Endothelial cell of umbilical vein (primary cell): ENCODE data around the gene PROZ. TPM values are rescaled to one million over a fixed set of nuclear protein-coding genes. Genes with fewer than 3 reads are reported as not detected.
A peak's percentile ranks its signal among the peaks of the same experiment; 100 is the strongest.

Experiments used
- BruUV-seq: library from RNA; stranded (reverse); fragments of 400-500 nt; replicated peaks from 2 replicates; lab custom pipeline; 2021; lab: Mats Ljungman, UMichigan
- CTCF ChIA-PET: fragments of 300-600, 350-600 bp; sonication (Branson Sonifier 250); formaldehyde crosslinking; loops from one replicate; lab custom pipeline; 2021; ENCODE audit warnings: antibody characterized with exemption, inconsistent platforms; lab: Charles Lee
- POLR2A ChIA-PET: fragments of 300-600, 350-600 bp; sonication (Branson Sonifier 250); formaldehyde crosslinking; loops from one replicate; lab custom pipeline; 2021; ENCODE audit warnings: antibody characterized with exemption, inconsistent platforms; lab: Charles Lee
- DNase-seq: peaks from one replicate; pipeline ENCODE4 v3.0.0-alpha.2; 2011; ENCODE audit warnings: low read depth, low spot score
- FAIRE-seq: peaks from 2 replicates; lab custom pipeline; 2011; peaks lifted over from hg19 to GRCh38; lab: Jason Lieb, UNC
- H2AFZ ChIP-seq: 2 replicates; pipeline ENCODE4 v1.6.0; 2012; ENCODE audit warnings: low read depth, low read length, control low read depth, inconsistent platforms
- H3K27ac ChIP-seq: 2 replicates; pipeline ENCODE4 v1.5.1; 2011; ENCODE audit warnings: low read depth, mild to moderate bottlenecking, control low read depth, low read length, moderate library complexity; ENCODE audit not compliant: insufficient read depth
- H3K27me3 ChIP-seq, 2 experiments: 2 replicates each; pipeline versions ENCODE4 v1.6.0 to v1.6.1; 2011; ENCODE audit warnings: low read length in 2 of 2, mixed read lengths in 1 of 2; ENCODE audit not compliant: control insufficient read depth in 2 of 2, insufficient read depth in 2 of 2
- H3K36me3 ChIP-seq, 2 experiments: 2 replicates in 1 of 2; 3 replicates in 1 of 2; pipeline ENCODE4 v1.5.1; 2011; ENCODE audit warnings: low read length in 2 of 2, mild to moderate bottlenecking in 1 of 2, moderate library complexity in 1 of 2; ENCODE audit not compliant: control insufficient read depth in 2 of 2, insufficient read depth in 2 of 2; ENCODE audit errors: extremely low read depth in 1 of 2
- H3K4me1 ChIP-seq: 3 replicates; pipeline ENCODE4 v1.5.1; 2011; ENCODE audit warnings: mild to moderate bottlenecking, low read length; ENCODE audit not compliant: control insufficient read depth, insufficient read depth; ENCODE audit errors: extremely low read depth
- H3K4me2 ChIP-seq: 2 replicates; pipeline ENCODE4 v1.6.1; 2011; ENCODE audit warnings: low read length, control low read depth, mixed read lengths; ENCODE audit not compliant: insufficient read depth
- H3K4me3 ChIP-seq, 3 experiments: fragments of 200-600 bp in 1 of 3; sonication (generic), shearing (Covaris generic) in 1 of 3; replicated peaks in 1 of 3; 2 replicates each; pipeline ENCODE4 v1.5.1; 2011 to 2016; ENCODE audit warnings: control low read depth in 3 of 3, low read length in 3 of 3, mild to moderate bottlenecking in 2 of 3, inconsistent platforms in 1 of 3, low read depth in 1 of 3, moderate library complexity in 1 of 3; ENCODE audit not compliant: insufficient read depth in 1 of 3
- H3K79me2 ChIP-seq: 2 replicates; pipeline ENCODE4 v1.6.0; 2012; ENCODE audit warnings: low read length, inconsistent platforms; ENCODE audit not compliant: control insufficient read depth, insufficient read depth
- H3K9ac ChIP-seq: replicated peaks from 2 replicates; pipeline ENCODE3; 2011; ENCODE audit warnings: low read length, control low read depth; ENCODE audit not compliant: insufficient read depth; ENCODE audit errors: extremely low read depth
- H3K9me1 ChIP-seq: replicated peaks from 3 replicates; pipeline ENCODE4 v1.6.0; 2011; ENCODE audit warnings: mild to moderate bottlenecking, low read length; ENCODE audit not compliant: control insufficient read depth, insufficient read depth; ENCODE audit errors: extremely low read depth
- H3K9me3 ChIP-seq: replicated peaks from 2 replicates; pipeline ENCODE4 v1.5.1; 2012; ENCODE audit warnings: low read length, inconsistent platforms; ENCODE audit not compliant: control insufficient read depth, insufficient read depth
- H4K20me1 ChIP-seq: replicated peaks from 2 replicates; pipeline ENCODE3; 2011; ENCODE audit warnings: mild to moderate bottlenecking, low read length; ENCODE audit not compliant: control insufficient read depth, insufficient read depth; ENCODE audit errors: extremely low read depth
- EZH2 ChIP-seq: IDR thresholded peaks from 2 replicates; pipeline ENCODE4 v1.6.1; 2012; ENCODE audit warnings: borderline replicate concordance, low read depth, mild to moderate bottlenecking, moderate library complexity, low read length, inconsistent platforms; ENCODE audit not compliant: severe bottlenecking
- FOS ChIP-seq: IDR thresholded peaks from 2 replicates; pipeline ENCODE4 v1.6.1; 2011; ENCODE audit warnings: mild to moderate bottlenecking, low read length, moderate library complexity, borderline replicate concordance; ENCODE audit not compliant: insufficient read depth
- GATA2 ChIP-seq: IDR thresholded peaks from 2 replicates; pipeline ENCODE4 v1.7.0; 2011; ENCODE audit warnings: low read depth, mild to moderate bottlenecking, moderate library complexity, mixed read lengths, low read length; ENCODE audit not compliant: insufficient read length, insufficient read depth
- JUN ChIP-seq: IDR thresholded peaks from 2 replicates; pipeline ENCODE4 v1.6.1; 2011; ENCODE audit warnings: borderline replicate concordance, low read depth; ENCODE audit not compliant: insufficient read length, insufficient read depth
- MYC ChIP-seq: IDR thresholded peaks from one replicate; pipeline ENCODE4 v1.6.1; 2011; ENCODE audit warnings: mild to moderate bottlenecking, low read depth, low read length
- POLR2A ChIP-seq: IDR thresholded peaks from 2 replicates; pipeline ENCODE4 v1.6.1; 2012; ENCODE audit warnings: low read depth, mild to moderate bottlenecking, control low read depth, low read length
- POLR2AphosphoS5 ChIP-seq: IDR thresholded peaks from 2 replicates; pipeline ENCODE4 v1.6.1; 2012; ENCODE audit warnings: low read depth, mild to moderate bottlenecking, control low read depth, low read length, moderate library complexity; ENCODE audit not compliant: insufficient read depth
- dilution Hi-C: fragments of 300-500 bp; cut with MboI; formaldehyde crosslinking; loops from one replicate; pipeline ENCODE4 v1.15.0; 2019; ENCODE audit warnings: low sequenced_read_pairs; ENCODE audit not compliant: extremely low pct_ligation_motif_present
- intact Hi-C: fragments of 100-400 bp; cut with micrococcal nuclease; formaldehyde crosslinking; loops from one replicate; pipeline ENCODE4 v1.10.0; 2022
- polyA plus RNA-seq, 4 experiments: library from polyadenylated mRNA; depleted of rRNA in 3 of 4; stranded (reverse) in 3 of 4; unstranded in 1 of 4; fragments of >200 nt; gene quantifications; 2 replicates each; pipeline versions ENCODE4 v1.2.1 to v1.2.3, GENCODE V29; 2011 to 2012; ENCODE audit warnings: missing spikeins in 1 of 4
- total RNA-seq: library from RNA; stranded (reverse); gene quantifications from 2 replicates; pipeline ENCODE4 v1.2.3, GENCODE V29; 2021
- TF ChIP-seq, protein P1 (sequence below): IDR thresholded peaks from 2 replicates; pipeline ENCODE4 v1.6.1; 2011; ENCODE audit not compliant: insufficient read depth, insufficient read length

PROZ gene
- total and polyA plus RNA-seq, 2 donors (not counting 3 experiments of a cell fraction or from before 2014, with no cell fraction given) = not detected

GRCh38 chr13:113183450-113184129 is 25.1 kb downstream of the PROZ start:
- H3K36me3 ChIP-seq = peaks cover 14 to 21% of the 10 kb centered on the region in 2 experiments
- peak overlapping the region; percentile 41 for H3K27ac ChIP-seq
- FAIRE-seq (peak; percentile 72), DNase-seq (peak; percentile 48)
- H3K4me2 ChIP-seq = no peak overlapping the region
- peaks cover 47% of the 10 kb centered on the region for H3K4me1 ChIP-seq
- no TSS peak for BruUV-seq
- no peaks in the 10 kb centered on the region for H3K27me3 ChIP-seq
- no peaks in the 10 kb centered on the region for H4K20me1 ChIP-seq
- H3K79me2 ChIP-seq = peaks cover 19% of the 10 kb centered on the region
- H3K9me1 ChIP-seq = no peaks in the 10 kb centered on the region
- peak overlapping the region; percentile 2 for H3K9ac ChIP-seq
- TF ChIP-seq FOS (peak; percentile 24), POLR2AphosphoS5 (peak; percentile 52), EZH2 (no peak)
- H2AFZ ChIP-seq = no peak overlapping the region
- POLR2A ChIA-PET = no interaction called here
- intact Hi-C loops (no loop called here), dilution Hi-C loops (no loop called here)
- CTCF ChIA-PET = interaction anchor here (1.0 kb wide), 1 partner anchor 14 kb away, joined by 3 read pairs; no protein-coding TSS in a partner anchor
- no peak overlapping the region for H3K4me3 ChIP-seq
- H3K9me3 ChIP-seq = no peaks in the 10 kb centered on the region

DNA sequence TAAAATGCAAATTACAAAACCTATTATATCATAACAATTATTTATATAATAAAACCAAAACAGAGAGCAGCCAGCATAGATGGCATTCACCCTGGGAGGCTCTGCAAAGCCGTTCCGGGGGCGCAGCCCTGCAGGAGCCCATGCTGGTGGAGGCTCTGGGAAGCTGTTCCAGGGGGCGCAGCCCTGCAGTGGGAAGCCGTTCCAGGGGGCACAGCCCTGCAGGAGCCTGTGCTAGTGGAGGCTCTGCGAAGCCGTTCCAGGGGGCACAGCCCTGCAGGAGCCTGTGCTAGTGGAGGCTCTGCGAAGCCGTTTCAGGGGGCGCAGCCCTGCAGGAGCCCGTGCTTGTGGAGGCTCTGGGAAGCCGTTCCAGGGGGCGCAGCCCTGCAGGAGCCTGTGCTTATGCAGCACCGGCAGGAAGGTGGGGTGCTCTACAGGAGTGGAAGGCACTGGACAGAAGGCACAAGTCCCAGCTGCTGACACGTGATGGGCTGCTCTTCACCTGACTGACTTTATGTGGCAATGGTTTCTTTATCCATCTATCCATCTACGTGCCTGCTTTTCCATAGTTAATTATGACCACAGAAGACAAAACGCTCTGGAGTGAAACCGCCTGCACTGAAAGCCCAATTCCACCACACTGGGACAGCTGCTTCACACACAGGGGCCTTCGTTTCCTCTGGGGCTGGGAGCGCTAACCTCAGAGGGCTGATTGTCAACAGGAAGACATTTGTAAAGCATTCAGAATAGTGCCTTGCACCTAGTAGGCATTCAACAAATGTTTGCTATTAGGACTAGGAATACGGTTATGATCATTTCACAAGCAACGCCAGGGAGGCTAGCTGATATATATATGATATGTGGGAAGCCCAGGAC is 26.4 kb downstream of the PROZ start:
- no peaks in the 10 kb centered on the region for H4K20me1 ChIP-seq
- H3K9me3 ChIP-seq = no peaks in the 10 kb centered on the region
- DNase-seq = no peak
- TF ChIP-seq, protein P1, sequence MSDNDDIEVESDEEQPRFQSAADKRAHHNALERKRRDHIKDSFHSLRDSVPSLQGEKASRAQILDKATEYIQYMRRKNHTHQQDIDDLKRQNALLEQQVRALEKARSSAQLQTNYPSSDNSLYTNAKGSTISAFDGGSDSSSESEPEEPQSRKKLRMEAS = no peak
- TF ChIP-seq FOS = no peak
- no peak for TF ChIP-seq GATA2
- TF ChIP-seq MYC = no peak
- TF ChIP-seq JUN = no peak
- no peak for TF ChIP-seq EZH2
- no peak for TF ChIP-seq POLR2A
- TF ChIP-seq POLR2AphosphoS5 = no peak
- no TSS peak for BruUV-seq
- no peak overlapping the region for H3K27ac ChIP-seq
- H3K79me2 ChIP-seq = peaks cover 19% of the 10 kb centered on the region
- dilution Hi-C loops = no loop called here
- no peak overlapping the region for H3K4me3 ChIP-seq
- H3K9me1 ChIP-seq = no peaks in the 10 kb centered on the region
- peaks cover 8 to 20% of the 10 kb centered on the region in 2 experiments for H3K36me3 ChIP-seq
- no peak for FAIRE-seq
- no peak overlapping the region for H3K9ac ChIP-seq
- no peak overlapping the region for H3K4me2 ChIP-seq
- CTCF ChIA-PET = no interaction called here
- POLR2A ChIA-PET = no interaction called here
- intact Hi-C loops = no loop called here
- H2AFZ ChIP-seq = no peak overlapping the region
- no peaks in the 10 kb centered on the region for H3K27me3 ChIP-seq
- peaks cover 43% of the 10 kb centered on the region for H3K4me1 ChIP-seq
